ENCODE results near the gene HNRNPH3. TPM values are rescaled to one million over a fixed set of nuclear protein-coding genes. Genes with fewer than 3 reads are reported as not detected.

HNRNPH3 gene
- total RNA-seq, 4 donors from 2014 or later: 30.6 to 63.4 (median 56.3) TPM

GRCh38 chr10:68296843-68297663 is 34.8 kb upstream of the HNRNPH3 start:
- no peak for ATAC-seq
- Histone ChIP-seq H3K4me1 (peaks cover 0 to 4% (median 3%) of the 10 kb centered on the region in 3 donors), H3K9me3 (no peaks in the 10 kb centered on the region), H3K4me3 (no peak overlapping the region), H3K27ac (no peak overlapping the region), H3K27me3 (no peaks in the 10 kb centered on the region), H3K36me3 (peaks cover 0 to 14% of the 10 kb centered on the region in 2 donors)
- 64 to 75% methylated on average over 7 to 9 of the region's 9 CpGs for WGBS, 2 donors (ENCODE audit: low coverage in 1 of 2)
- TF ChIP-seq POLR2AphosphoS5 (IDR thresholded peaks at IDR 0.05) (no peak), EP300 (IDR thresholded peaks at IDR 0.05) (no peak), POLR2A (IDR thresholded peaks at IDR 0.05) (no peak), CTCF (IDR thresholded peaks at IDR 0.05) (no peak)

GRCh38 chr10:68301301-68301700 is 30.6 kb upstream of the HNRNPH3 start:
- Histone ChIP-seq H3K9me3 (no peaks in the 10 kb centered on the region), H3K27me3 (no peaks in the 10 kb centered on the region), H3K36me3 (peaks cover 0 to 7% of the 10 kb centered on the region in 2 donors), H3K4me3 (no peak overlapping the region), H3K4me1 (peaks cover 0 to 5% (median 4%) of the 10 kb centered on the region in 3 donors), H3K27ac (no peak overlapping the region)
- ATAC-seq: no peak
- WGBS, 2 donors (ENCODE audit: low coverage in 1 of 2): 85% methylated on average over 3 of the region's 3 CpGs
- TF ChIP-seq POLR2AphosphoS5 (IDR thresholded peaks at IDR 0.05) (no peak), CTCF (IDR thresholded peaks at IDR 0.05) (no peak), EP300 (IDR thresholded peaks at IDR 0.05) (no peak), POLR2A (IDR thresholded peaks at IDR 0.05) (no peak)

GRCh38 chr10:68301790-68302502 is 29.9 kb upstream of the HNRNPH3 start:
- Histone ChIP-seq H3K4me1 (peaks cover 0 to 5% (median 4%) of the 10 kb centered on the region in 3 donors), H3K27ac (no peak overlapping the region), H3K4me3 (no peak overlapping the region), H3K27me3 (no peaks in the 10 kb centered on the region), H3K36me3 (peaks cover 0 to under 1% of the 10 kb centered on the region in 2 donors), H3K9me3 (no peaks in the 10 kb centered on the region)
- WGBS, 2 donors (ENCODE audit: low coverage in 1 of 2): 37 to 40% methylated on average over 6 of the region's 6 CpGs
- peak; percentile 22 to 56 (median 52) for TF ChIP-seq CTCF (IDR thresholded peaks at IDR 0.05)
- TF ChIP-seq EP300 (IDR thresholded peaks at IDR 0.05): no peak
- no peak for TF ChIP-seq POLR2AphosphoS5 (IDR thresholded peaks at IDR 0.05)
- ATAC-seq: peak; percentile 34

- Histone ChIP-seq H3K4me1 (peaks cover 0 to 5% (median 4%) of the 10 kb centered on the region in 3 donors), H3K36me3 (no peaks in the 10 kb centered on the region), H3K27me3 (no peaks in the 10 kb centered on the region), H3K4me3 (no peak overlapping the region), H3K9me3 (no peaks in the 10 kb centered on the region), H3K27ac (no peak overlapping the region)
- TF ChIP-seq POLR2AphosphoS5 (IDR thresholded peaks at IDR 0.05): no peak
- no peak for ATAC-seq
- 57 to 79% methylated on average over 1 to 2 of the region's 2 CpGs for WGBS, 2 donors (ENCODE audit: low coverage in 1 of 2)
These were observed 29.4 kb upstream of the HNRNPH3 start for GRCh38 chr10:68302503-68302823.

GRCh38 chr10:68302871-68303270 is 29.0 kb upstream of the HNRNPH3 start:
- H3K36me3 ChIP-seq: no peaks in the 10 kb centered on the region
- no peaks in the 10 kb centered on the region for H3K9me3 ChIP-seq
- no peak overlapping the region for H3K27ac ChIP-seq
- H3K4me1 ChIP-seq: peaks cover 0 to 5% (median 4%) of the 10 kb centered on the region in 3 donors
- 68 to 85% methylated on average over 5 of the region's 5 CpGs for WGBS, 2 donors (ENCODE audit: low coverage in 1 of 2)
- TF ChIP-seq POLR2AphosphoS5 (IDR thresholded peaks at IDR 0.05) (no peak), EP300 (IDR thresholded peaks at IDR 0.05) (no peak), POLR2A (IDR thresholded peaks at IDR 0.05) (no peak), CTCF (IDR thresholded peaks at IDR 0.05) (no peak)
- no peaks in the 10 kb centered on the region for H3K27me3 ChIP-seq
- no peak overlapping the region for H3K4me3 ChIP-seq
- ATAC-seq: no peak
